ACHN (cell line): Measurements from ENCODE around the gene CD28.
"Not testable (repeated sequence)": the region's sequence is repeated elsewhere in the genome, so short reads cannot be mapped to it uniquely, and the experiment has no call there.

Source experiments
- DNase-seq: peaks from one replicate; pipeline ENCODE4 v3.0.0-alpha.2; 2015
- in situ Hi-C: cut with HindIII; loops from 2 replicates; pipeline ENCODE4 v1.10.0; 2017; ENCODE audit warnings: low sequenced_read_pairs, low pct_ligation_motif_present, low pct_unique_long_range_greater_than_20kb

CD28 gene

DNA sequence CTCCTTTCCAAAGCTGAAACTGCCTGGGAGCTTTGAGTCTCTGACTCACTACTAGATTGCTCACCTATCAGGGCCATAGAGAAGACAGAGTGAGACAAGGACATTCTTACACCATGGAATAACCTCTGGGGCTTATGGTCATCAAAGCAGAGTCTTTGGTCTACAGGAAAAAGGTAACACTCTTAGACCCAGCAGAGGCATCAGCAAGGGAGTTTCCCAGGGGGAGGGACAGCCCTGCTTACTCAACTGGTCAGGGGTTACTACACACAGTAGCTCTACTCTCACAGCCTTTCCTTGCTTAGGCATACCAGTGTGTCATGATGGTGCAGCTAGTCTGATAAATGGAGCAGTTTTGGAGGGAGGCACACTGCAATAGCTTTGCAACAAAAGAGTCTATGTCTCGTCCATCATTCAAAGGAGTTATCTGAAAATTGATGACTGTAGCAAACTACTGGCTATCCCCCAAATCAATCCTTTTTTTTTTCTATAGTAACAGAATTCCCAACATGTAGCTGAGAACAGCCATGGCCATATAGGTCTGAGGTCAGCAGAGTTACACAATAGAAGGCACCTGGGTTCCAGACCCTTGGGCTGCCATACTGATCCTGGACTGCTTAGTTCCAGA is 22.4 kb upstream of the CD28 start:
- in situ Hi-C loops = no loop called here
- peak; percentile 10 for DNase-seq

- no peak for DNase-seq
Observed at GRCh38 chr2:203685081-203685621, 21.3 kb upstream of the CD28 start.

GRCh38 chr2:203685789-203686420 is 20.5 kb upstream of the CD28 start:
- in situ Hi-C loops = no loop called here
- DNase-seq = no peak

More at GRCh38 chr2:203685081-203685621, 21.3 kb upstream of the CD28 start:
- in situ Hi-C loops = no loop called here

DNA sequence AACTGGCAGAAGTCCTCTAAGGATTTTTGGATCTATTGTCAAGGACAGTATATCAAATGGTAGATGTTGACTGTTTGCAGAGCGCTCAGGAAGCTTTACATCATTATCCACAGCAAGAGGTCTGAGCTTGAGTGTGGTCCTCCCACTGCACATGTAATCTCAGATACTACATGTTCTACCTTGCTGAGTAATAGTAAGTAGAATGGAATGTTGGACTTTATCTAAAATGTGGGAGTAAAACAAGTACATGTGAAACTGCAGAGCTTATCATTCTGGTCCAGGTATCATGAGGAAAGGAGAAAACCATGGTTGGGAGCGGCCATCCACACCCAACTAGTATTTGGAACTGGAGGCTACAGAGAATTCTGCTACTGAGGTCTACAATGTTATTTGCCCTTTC is 19.3 kb upstream of the CD28 start:
- DNase-seq = no peak
- in situ Hi-C loops = no loop called here

DNA sequence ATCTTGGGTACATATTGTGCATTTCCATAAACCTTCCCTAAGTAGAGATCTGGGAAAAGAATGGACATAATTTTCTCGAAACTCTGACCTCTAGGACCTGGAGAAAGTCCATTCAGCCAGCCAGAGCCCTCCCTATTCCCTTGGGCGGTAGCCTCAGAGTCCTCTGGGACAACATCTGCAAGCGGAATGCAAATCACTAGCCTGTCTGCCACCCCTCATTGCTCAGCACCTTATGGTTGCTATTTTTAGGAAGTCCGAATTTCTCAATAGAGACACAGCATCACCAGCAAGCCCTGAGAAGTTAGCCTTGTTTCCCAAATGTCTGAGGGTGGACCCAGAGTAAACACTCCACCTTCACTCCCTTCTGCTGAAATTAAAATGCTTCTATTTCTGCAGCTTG is 17.6 kb upstream of the CD28 start:
- no peak for DNase-seq
- in situ Hi-C loops = no loop called here

GRCh38 chr2:203689426-203690116 is 16.9 kb upstream of the CD28 start:
- in situ Hi-C loops = no loop called here
- no peak for DNase-seq

DNA sequence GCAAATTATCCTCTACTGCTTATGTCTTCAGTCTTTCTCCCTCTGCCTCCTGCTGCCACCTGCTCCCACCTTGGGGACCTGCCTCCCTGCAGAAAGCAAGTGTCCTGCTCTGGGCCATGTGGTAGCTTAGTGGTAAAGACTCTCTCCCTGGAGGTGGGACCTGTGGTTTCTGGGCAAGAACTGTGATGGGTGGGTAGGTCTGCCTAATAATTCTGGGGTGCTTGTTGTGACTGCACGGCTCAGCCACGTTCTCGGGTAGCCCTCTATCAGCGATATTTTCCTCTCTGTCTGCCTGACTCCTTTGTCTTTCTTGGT is 16.4 kb upstream of the CD28 start:
- in situ Hi-C loops = no loop called here
- no peak for DNase-seq

DNA sequence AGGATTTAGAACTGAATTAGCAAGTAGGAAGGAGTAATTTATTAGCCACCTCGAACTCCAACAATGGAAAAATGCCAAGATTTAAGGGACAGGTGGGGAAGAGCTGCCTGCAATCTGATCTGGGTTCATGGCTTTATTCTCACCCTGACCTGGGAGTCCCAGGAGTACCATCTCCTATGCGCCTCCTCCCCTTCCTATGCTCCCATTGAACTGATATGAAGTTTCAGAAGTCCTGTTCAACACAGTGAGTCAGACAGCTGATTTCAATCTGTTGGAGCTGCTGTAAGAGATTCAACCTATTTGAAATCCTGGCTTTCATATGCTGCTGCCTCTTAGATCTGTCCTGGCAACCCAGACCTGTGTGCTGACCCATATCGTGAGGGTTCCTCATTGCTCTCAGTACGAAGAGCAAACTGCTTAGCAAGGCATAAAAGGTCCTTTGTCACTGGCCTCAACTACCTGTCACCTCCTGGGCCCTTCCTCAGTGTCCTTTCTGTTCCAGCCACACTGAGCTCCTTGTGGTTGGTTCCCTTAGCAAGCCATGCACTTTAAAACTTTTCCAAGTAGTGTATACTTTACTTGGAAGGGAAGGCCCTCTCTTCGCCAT is 15.9 kb upstream of the CD28 start:
- in situ Hi-C loops = no loop called here

DNA sequence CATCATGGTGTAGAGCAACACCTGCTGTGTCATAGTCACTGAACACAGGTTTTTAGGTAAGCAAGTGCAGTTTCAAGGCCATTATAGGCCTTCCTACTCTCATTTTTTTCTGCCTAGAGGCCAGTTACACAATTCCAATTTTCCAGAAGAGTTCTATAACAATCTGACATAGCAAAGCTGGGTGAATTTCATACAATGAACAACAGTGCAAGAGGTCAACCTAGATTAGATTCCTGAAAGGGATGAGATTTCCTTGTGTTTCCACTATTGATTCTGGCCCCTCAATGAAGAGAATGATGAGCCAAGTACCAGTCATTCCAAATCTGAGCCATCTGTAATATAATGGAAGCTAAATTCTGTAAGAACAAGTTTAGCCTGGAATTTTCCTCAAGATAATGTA is 15.3 kb upstream of the CD28 start:
- DNase-seq = no peak
- in situ Hi-C loops = no loop called here

More for the DNA sequence above, 15.9 kb upstream of the CD28 start:
- DNase-seq = no peak

DNA sequence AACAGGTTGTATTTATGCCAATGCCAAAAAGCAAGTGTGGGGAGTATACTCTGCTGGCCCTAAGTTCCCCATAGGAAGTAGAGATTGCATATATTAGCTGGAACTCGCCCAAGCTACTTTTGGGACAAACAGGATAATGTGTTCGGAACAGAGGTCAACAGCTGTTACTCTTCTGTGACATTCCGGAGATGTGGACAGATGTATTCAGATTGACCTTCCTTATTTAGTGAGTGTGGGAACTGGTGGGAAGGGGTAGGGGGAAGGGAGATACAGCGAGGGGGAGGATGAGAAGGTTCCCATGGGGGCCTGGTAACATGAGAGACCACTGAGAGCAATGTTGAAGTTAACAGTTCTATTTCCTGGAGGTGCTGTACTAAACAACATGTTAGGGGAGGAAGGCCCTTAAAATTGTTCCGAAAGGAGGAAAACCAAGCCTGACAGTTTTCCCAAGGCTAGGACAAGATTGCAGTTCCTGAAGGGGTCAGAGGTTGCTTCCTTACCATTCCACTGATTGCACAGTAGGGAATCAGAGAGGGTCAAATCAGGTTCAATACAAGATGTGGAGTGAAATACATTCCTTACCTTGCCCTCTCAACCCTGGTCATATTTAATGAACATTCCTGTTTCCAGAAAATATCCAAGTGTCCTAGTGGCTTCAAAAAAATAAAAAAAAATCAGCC is 14.3 kb upstream of the CD28 start:
- DNase-seq = no peak

GRCh38 chr2:203693242-203693879 is 13.1 kb upstream of the CD28 start:
- no peak for DNase-seq
- in situ Hi-C loops = no loop called here

More for the DNA sequence above, 14.3 kb upstream of the CD28 start:
- in situ Hi-C loops = no loop called here

- in situ Hi-C loops = no loop called here
Observed at GRCh38 chr2:203694191-203694590, 12.2 kb upstream of the CD28 start.

GRCh38 chr2:203697190-203697589 is 9.2 kb upstream of the CD28 start:
- in situ Hi-C loops = no loop called here
- DNase-seq = no peak

More at GRCh38 chr2:203694191-203694590, 12.2 kb upstream of the CD28 start:
- no peak for DNase-seq

GRCh38 chr2:203697763-203698162 is 8.7 kb upstream of the CD28 start:
- in situ Hi-C loops, DNase-seq: not testable (repeated sequence)

DNA sequence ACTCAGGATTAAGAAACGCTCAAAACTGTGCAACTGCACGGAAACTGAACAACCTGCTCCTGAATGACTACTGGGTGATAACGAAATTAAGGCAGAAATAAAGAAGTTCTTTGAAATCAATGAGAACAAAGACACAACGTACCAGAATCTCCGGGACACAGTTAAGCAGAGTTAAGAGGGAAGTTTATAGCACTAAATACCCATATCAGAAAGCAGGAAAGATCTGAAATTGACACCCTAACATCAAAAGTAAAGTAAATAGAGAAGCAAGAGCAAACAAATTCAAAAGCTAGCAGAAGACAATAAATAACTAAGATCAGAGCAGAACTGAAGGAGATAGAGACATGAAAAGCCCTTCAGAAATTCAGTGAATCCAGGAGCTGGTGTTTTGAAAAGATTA is 8.0 kb upstream of the CD28 start:
- in situ Hi-C loops = not testable (repeated sequence)

DNA sequence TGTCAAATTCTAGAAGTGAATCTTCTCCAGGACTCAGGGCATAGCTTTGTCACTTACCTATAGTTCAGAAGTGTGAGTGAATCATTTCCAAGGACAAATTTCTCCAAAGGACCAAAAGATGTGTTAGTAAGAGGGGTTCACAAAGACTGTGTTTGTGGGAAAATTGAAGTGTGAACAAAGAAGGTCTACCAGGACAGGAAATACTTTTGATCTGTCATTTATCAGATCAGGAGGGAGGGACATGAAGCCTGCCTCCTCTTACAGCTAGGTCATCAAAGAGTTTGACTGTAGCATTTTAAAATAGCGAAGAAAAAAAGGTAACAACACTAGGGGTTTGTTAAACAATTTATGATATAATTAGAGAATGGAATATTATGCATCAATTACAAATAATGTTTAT is 2.0 kb upstream of the CD28 start:
- DNase-seq = no peak
- in situ Hi-C loops = no loop called here

More for the DNA sequence above, 8.0 kb upstream of the CD28 start:
- not testable (repeated sequence) for DNase-seq

DNA sequence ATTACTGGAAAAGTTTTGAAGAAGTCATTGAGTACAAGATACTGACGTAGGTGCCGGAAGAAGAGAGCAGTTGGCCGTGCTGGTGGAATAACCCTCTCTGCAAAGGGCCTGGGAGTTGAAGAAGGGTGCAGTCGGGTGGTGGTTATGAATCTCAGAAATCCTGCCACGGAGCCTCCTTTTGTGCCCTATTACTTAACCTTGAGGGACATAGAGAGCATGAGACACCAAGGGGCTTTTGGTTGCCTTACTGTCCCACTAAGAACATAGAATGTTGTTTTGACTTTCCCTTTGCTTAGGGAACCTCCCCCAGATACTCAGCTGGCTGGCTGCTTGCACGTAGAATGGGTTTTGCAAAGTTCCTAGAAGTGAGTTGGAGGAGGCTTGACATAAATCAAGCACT is 1.3 kb upstream of the CD28 start:
- in situ Hi-C loops = no loop called here
- no peak for DNase-seq

- in situ Hi-C loops = no loop called here
- no peak for DNase-seq
Observed at GRCh38 chr2:203707530-203707929, 1.1 kb downstream of the CD28 start.
